ENCODE data around the gene ERFL.
"Not testable (repeated sequence)": the region's sequence is repeated elsewhere in the genome, so short reads cannot be mapped to it uniquely, and the experiment has no call there.

ERFL gene

DNA sequence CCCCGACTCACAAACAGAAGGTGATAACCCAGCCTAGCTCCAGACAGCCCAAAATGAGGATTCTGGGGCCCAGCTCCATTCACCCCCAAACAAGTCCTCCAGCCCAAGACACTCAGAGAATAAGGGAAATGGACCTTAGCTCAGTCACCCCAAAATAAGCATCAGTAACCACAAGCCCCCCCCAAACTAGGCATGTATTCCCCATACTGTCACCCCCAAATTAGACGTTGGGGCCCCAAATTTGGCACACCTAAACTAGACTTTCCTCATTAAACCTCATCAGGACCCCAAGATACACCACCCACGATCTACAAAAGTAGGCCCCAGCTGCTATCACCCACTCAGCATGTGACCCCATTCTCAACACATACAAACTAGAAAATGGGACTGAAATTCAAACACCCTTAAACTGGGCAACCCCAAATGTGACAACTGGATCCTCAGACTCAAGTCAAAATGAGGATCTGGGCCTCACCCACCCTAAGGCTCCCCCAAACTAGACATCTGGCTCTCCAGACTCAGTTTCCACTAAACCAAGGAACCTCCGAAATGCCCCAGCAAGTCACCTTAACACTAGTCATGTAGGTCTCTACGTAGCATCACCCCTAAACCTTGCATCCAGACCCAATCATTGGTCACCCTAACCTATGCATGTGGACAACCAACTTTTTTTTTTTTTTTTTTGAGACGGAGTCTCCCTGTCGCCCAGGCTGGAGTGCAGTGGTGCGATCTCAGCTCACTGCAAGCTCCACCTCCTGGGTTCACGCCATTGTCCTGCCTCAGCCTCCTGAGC, 13.4 kb upstream of the ERFL start:
- DNase-seq (ENCODE audit: low spot score) = no peak

DNA sequence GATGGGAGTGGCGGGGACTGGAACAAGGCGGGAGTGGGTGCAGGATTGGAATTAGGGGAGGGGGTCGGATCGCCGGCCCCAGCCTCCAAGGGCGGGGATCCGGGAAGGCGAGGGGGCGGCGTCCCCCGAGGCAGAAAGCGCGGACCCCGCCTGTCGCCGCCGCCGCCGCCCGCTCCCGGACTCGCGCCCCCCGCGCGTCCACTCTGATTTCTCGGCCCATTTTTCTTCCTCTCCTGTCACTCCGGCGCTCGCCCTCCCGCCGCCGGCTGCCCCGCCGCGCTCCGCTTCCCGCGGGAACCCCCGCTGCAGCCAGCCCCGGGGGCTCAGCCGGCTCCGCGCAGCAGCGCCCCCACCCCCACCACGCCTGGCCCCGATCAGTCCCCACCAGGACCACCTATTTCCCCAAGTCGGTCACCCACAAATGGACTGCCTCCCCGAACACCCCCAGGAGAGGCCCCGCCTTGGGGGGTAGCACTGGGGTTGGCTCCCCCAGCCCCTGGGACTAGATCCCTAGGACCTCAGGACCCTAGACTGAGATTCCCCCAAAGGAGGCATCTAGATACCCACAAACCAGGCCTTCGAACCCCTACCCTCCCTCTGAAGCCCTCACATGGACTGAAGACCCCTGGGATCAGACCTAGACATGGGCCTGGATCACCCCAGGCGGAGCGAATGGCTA, 12.6 kb upstream of the ERFL start:
- DNase-seq (ENCODE audit: low spot score) = no peak

GRCh38 chr19:41939861-41940730, 11.8 kb upstream of the ERFL start:
- peak; percentile 21 for DNase-seq (ENCODE audit: low spot score)

- not testable (repeated sequence) for DNase-seq (ENCODE audit: low spot score)
Observed at GRCh38 chr19:41939209-41939608, 11.0 kb upstream of the ERFL start.

GRCh38 chr19:41937525-41938468, 9.5 kb upstream of the ERFL start:
- no peak for DNase-seq (ENCODE audit: low spot score)

GRCh38 chr19:41936961-41937360, 8.7 kb upstream of the ERFL start:
- DNase-seq (ENCODE audit: low spot score) = no peak

- no peak for DNase-seq (ENCODE audit: low spot score)
Observed at GRCh38 chr19:41936416-41936850, 8.2 kb upstream of the ERFL start.

DNA sequence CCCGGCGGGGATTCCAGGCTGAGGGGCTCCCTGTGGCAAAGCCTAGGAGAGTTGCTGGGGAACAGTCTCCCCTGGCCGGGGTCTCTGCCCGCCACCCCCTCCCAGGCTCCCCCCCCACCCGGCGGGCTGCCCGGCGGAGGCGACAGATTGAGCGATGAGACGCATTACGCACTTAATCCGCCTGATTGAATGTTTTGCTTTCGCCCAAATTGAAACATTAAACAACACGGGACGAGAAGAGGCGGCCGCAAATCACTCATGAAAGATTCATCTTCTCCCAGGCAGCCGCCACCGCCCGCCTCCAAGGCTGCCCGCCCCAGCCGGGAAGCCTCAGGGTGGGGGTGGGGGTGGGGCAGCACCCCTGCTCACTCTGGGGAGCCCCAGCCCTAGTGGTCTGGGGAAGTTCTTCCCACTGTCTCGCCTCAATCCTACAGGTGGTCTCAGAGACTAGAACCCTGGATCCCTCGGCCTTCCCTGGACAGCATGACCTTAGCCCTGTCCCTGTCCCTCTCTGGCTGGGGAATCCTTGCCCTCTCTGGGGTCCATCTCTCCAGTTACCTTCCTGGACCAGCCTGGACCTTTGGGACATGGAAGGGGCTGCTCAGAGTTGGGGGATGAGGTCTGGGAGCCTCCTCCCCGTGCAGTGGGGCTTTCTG, 7.6 kb upstream of the ERFL start:
- DNase-seq (ENCODE audit: low spot score) = no peak

GRCh38 chr19:41934849-41935374, 6.7 kb upstream of the ERFL start:
- peak; percentile 72 for DNase-seq (ENCODE audit: low spot score)

- no peak for DNase-seq (ENCODE audit: low spot score)
Observed at GRCh38 chr19:41933693-41934426, 5.6 kb upstream of the ERFL start.

GRCh38 chr19:41932720-41933332, 4.6 kb upstream of the ERFL start:
- no peak for DNase-seq (ENCODE audit: low spot score)

DNA sequence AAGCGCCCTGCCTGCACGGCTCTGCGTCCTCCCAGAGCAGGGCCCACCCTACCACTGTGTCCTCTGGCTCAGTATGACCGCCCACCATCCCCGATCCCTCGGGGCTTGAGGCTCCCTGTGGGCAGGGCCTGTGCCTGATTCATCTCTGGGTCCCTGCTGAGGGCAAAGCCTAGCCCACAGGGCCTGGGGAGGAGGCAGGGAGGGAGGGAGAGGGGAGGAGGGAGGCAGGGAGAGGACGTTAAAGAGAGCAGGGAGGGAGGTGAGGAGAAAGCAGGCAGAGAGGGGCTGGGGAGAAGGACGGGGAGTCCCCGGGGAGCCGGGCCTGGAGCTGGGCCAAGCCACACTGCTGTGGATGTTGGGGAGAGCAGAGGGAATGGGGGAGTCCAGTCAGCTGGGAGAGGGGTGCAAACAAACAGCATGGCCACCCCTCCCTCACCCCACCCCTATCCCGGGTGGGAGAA, 4.0 kb upstream of the ERFL start:
- DNase-seq (ENCODE audit: low spot score) = no peak

DNA sequence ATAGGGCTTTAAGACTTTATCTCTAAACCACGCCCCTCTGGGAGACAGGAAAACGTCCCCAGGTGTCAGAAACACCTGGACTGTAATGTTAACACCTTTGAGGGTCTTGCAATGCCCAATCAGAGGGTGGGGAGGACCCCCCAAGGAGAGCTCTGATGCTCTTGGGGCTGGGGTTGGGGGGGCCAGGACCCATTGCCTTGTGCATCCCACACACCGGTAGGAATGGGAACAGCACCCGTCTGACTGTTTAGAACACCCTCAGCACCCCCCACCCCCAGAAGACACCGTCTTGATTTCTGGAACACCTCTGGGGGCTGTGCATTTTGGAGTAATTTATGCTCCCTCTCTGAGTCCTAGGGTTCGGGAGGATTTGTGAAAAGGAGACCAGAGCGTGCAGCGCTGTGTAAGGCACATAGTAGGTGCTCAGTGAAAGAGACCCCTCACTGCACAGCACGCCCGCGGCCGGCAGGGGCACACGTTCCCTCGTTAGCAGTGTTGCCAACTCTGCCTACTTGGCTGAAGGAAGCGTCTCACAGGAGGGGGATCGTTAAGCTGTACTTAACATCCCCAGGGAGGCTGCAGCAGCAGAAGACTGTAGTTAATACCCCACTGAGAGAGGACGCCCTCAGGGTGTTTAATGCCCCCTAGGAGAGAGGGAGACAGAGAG, 2.8 kb upstream of the ERFL start:
- DNase-seq (ENCODE audit: low spot score) = no peak

GRCh38 chr19:41930322-41930722, 2.1 kb upstream of the ERFL start:
- no peak for DNase-seq (ENCODE audit: low spot score)

- DNase-seq (ENCODE audit: low spot score) = no peak
Observed at GRCh38 chr19:41929536-41930071, 1.4 kb upstream of the ERFL start.

DNA sequence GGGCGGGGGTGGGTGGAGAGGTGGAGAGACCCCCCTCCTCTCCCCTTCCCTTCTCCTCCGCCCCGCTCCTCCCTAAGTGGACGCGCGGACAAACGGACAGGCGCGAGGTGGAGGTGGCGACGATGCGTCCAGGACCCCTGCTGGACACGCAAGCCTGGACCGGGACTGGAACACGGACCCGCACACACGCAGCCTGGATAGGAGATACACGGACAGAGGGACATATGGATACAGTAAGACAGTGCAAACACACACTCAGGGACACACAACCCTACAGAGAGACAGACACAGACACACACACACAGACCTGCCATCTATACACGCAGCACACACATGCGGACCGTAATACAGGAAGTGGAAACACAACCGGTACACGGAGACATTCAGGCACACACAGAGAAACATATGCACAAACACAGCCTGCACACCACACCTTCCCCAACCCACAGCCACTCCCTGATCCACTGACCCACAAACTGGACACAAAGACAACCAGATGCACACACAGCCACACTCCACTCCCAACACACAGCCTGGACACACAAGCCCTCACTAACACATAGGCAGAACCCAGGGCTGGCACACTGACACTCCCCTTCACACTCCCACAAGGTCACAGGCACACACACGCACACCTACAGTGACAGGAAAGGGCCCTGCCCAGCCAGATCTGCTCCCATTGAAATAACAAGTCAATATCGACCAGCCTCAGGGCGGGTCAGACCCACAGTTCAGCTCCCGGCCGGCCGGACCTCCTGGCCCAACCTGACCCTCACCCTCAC, 696 bp upstream of the ERFL start:
- DNase-seq (ENCODE audit: low spot score) = peak; percentile 59

DNA sequence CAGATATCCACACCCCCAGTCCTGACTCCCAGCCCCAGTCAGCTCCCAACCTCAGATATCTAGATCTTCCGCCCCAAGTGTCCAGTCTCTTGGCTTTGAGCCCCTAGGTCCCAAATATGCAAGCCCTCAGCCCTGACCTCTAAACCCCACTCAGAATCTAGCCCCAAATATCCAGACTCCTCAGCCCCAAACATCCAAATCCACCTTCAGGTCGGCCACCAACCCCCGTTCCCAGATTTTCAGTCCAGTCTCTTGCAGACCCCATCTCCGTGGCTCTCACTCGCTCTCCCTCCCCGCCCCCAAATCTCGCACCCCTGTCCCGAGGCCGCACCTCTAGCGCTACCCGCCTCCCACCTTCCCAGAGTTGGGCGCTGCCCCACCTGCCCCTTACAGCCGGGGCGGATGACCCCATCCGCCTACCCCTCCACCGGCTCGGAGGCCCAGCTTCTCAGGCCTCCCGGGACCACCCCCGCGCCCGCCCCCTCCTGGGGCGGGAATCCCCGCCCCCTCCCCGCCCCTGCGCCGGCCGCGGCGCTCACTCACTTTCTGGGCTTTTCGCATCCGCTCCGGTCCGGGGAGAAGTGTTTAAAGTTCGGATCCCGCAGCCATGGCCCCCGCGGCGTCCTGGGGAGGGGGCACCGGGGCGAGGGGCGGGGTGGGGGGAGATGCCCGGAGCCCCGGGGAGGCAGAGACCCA, 604 bp downstream of the ERFL start:
- DNase-seq (ENCODE audit: low spot score) = peak; percentile 35

All from CD4-positive, alpha-beta T cell treated with Interleukin-6 at 100 ng/mL for 8 hours (primary cell).